ENCODE results near the gene BICRAL. TPM values are rescaled to one million over a fixed set of nuclear protein-coding genes. Genes with fewer than 3 reads are reported as not detected.
"Not testable (repeated sequence)": the region's sequence is repeated elsewhere in the genome, so short reads cannot be mapped to it uniquely, and the experiment has no call there.

Gene BICRAL
- total RNA-seq, 1 donor from 2014 or later = 25.5 TPM

DNA sequence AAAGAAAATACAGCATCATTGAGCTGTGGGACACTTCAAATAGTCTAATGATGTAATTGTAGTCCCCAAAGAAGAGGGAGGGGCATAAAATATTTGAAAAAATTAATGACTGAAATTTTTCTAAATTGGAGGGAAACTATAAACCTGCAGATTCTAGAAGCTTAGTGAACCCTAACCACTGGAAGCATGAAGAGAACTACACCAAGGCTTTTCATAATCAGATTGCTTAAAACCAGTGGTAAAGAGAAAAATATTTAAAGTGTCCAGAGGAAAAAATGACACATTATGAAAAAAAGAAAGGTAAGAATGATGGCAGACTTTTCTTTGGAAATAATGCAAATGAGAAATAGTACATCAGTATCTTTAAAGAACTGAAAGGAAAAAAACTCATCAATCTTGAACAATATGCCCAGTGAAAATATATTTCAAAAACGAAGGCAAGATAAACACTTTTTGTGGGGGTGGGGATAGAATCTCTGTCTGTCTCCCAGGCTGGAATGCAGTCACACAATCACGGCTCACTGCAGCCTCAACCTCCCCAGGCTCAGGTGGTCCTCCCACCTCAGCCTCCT is 31.3 kb downstream of the BICRAL start:
- no peak for ATAC-seq (ENCODE audit: low read depth)
- TF ChIP-seq, protein P1, sequence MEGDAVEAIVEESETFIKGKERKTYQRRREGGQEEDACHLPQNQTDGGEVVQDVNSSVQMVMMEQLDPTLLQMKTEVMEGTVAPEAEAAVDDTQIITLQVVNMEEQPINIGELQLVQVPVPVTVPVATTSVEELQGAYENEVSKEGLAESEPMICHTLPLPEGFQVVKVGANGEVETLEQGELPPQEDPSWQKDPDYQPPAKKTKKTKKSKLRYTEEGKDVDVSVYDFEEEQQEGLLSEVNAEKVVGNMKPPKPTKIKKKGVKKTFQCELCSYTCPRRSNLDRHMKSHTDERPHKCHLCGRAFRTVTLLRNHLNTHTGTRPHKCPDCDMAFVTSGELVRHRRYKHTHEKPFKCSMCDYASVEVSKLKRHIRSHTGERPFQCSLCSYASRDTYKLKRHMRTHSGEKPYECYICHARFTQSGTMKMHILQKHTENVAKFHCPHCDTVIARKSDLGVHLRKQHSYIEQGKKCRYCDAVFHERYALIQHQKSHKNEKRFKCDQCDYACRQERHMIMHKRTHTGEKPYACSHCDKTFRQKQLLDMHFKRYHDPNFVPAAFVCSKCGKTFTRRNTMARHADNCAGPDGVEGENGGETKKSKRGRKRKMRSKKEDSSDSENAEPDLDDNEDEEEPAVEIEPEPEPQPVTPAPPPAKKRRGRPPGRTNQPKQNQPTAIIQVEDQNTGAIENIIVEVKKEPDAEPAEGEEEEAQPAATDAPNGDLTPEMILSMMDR (IDR thresholded peaks at IDR 0.05) = no peak
- CTCF ChIA-PET = no interaction called here
- no peak for DNase-seq
- Mint-ChIP-seq H3K4me3 (no peak overlapping the region), H3K27me3 (no peaks in the 10 kb centered on the region), H3K9me3 (no peaks in the 10 kb centered on the region), H3K27ac (no peak overlapping the region), H3K4me1 (peaks cover 2% of the 10 kb centered on the region), H3K36me3 (ENCODE audit: low read depth) (peaks cover 22% of the 10 kb centered on the region)
- intact Hi-C loops (cut with micrococcal nuclease) = no loop called here
- POLR2A ChIA-PET = interaction anchor here (0.5 to 0.6 kb wide), 2 partner anchors 31 to 392 kb away, joined by 3 to 5 read pairs; partner anchors contain the start of gene BICRAL

DNA sequence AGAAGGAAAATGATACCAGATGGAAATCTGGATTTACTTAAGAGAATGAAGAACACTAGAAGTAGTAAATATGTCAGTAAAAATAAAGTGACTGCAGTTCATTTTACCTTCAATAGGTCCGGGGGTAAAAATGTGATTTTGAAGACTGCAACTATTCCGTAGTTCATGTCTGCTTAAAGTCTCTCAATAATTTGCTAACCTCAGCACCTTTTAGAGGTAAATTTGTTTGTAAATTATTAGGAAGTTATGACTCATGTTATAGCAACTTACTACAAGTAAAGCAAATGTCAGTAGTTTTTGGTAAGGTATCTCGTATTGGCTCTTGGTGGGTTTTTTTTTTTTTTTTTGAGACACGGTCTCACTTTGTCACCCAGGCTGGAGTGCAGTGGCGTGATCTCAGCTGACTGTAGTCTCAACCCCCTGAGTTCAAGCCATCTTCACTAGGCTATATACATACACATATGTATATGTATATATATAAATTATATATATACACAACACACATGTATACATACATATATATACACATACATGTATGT is 32.1 kb downstream of the BICRAL start:
- TF ChIP-seq, protein P1 (IDR thresholded peaks at IDR 0.05) = no peak
- DNase-seq (no peak), ATAC-seq (ENCODE audit: low read depth) (no peak)
- Mint-ChIP-seq H3K9me3 (no peaks in the 10 kb centered on the region), H3K4me3 (no peak overlapping the region), H3K4me1 (peaks cover 6% of the 10 kb centered on the region), H3K36me3 (ENCODE audit: low read depth) (peaks cover 17% of the 10 kb centered on the region), H3K27ac (peak overlapping the region; percentile 30), H3K27me3 (no peaks in the 10 kb centered on the region)
- intact Hi-C loops (cut with micrococcal nuclease) = no loop called here
- ChIA-PET CTCF (no interaction called here), POLR2A (no interaction called here)

DNA sequence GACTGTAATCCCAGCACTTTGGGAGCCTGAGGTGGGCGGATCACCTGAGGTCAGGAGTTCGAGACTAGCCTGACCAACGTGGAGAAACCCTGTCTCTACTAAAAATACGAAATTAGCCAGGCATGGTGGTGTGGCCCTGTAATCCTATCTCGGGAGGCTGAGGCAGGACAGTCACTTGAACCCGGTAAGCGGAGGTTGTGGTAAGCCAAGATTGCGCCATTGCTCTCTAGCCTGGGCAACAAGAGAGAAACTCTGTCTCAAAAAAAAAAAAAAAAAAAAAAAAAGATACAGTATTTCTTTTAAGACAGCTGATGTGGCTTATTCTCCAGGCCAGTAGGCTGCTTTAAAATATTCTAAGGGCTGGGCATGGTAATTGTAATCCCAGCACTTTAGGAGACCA is 33.9 kb downstream of the BICRAL start:
- H3K4me1 Mint-ChIP-seq = peaks cover 19% of the 10 kb centered on the region
- CTCF ChIA-PET; H3K9me3 Mint-ChIP-seq; H3K27me3 Mint-ChIP-seq; intact Hi-C loops (cut with micrococcal nuclease); ATAC-seq (ENCODE audit: low read depth); DNase-seq; H3K4me3 Mint-ChIP-seq; H3K27ac Mint-ChIP-seq: not testable (repeated sequence)
- peaks cover 15% of the 10 kb centered on the region for H3K36me3 Mint-ChIP-seq (ENCODE audit: low read depth)
- POLR2A ChIA-PET = interaction anchor here (0.7 kb wide), 2 partner anchors 69 to 359 kb away, joined by 3 to 9 read pairs; no protein-coding TSS in a partner anchor

DNA sequence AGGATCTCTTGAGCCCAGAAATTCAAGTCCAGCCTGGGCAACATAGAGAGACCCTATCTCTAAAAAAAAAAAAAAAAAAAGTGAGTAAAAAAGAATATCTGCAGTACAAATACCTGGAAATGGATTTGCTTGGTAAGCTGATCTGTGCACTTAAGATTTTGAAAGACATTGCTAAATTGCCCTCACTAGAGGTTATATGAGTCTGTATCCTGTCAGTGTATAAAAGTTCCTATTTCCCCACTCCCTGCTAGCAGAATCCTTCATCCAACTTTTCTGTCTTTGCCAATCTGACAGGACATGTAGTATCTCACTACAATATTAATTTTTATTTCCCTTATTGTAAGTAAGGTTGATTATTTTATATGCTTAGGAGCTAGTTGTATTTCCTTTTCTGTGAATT is 36.1 kb downstream of the BICRAL start:
- peaks cover 31% of the 10 kb centered on the region for H3K4me1 Mint-ChIP-seq
- TF ChIP-seq, protein P1 (IDR thresholded peaks at IDR 0.05) = no peak
- POLR2A ChIA-PET = interaction anchor here (0.6 to 1.5 kb wide), 6 partner anchors 28 to 402 kb away, joined by 3 to 9 read pairs (median 4); partner anchors contain the start of gene CUL7
- no peak overlapping the region for H3K27ac Mint-ChIP-seq
- H3K9me3 Mint-ChIP-seq = no peaks in the 10 kb centered on the region
- CTCF ChIA-PET = interaction anchor here (1.2 kb wide), 1 partner anchor 156 kb away, joined by 3 read pairs; no protein-coding TSS in a partner anchor
- no peaks in the 10 kb centered on the region for H3K27me3 Mint-ChIP-seq
- peaks cover 11% of the 10 kb centered on the region for H3K36me3 Mint-ChIP-seq (ENCODE audit: low read depth)
- no peak for ATAC-seq (ENCODE audit: low read depth)
- no peak for DNase-seq
- no peak overlapping the region for H3K4me3 Mint-ChIP-seq
- intact Hi-C loops (cut with micrococcal nuclease) = no loop called here

DNA sequence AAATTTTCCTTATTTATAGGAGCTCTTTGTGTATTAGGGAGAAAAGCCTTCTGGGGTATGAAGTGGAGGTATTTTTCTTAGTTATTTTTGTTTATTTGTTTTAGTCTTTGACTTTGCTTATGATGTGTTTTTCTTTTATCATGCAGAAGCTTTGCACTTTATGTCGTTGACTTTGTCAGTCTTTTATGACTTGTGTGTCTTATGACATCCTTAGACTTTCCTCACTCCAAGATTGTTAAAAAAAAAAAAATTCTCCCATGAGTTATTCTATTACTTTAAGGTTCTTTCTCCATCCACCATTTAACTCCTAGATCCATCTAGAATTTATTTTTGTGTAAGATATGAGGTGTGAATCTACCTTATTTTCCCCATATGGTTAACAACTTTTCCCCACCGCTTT is 36.6 kb downstream of the BICRAL start:
- Mint-ChIP-seq H3K4me3 (no peak overlapping the region), H3K9me3 (no peaks in the 10 kb centered on the region), H3K27me3 (no peaks in the 10 kb centered on the region), H3K36me3 (ENCODE audit: low read depth) (peaks cover 11% of the 10 kb centered on the region), H3K27ac (peak overlapping the region; percentile 37), H3K4me1 (peaks cover 29% of the 10 kb centered on the region)
- TF ChIP-seq, protein P1 (IDR thresholded peaks at IDR 0.05) = no peak
- no peak for DNase-seq
- intact Hi-C loops (cut with micrococcal nuclease) = no loop called here
- ATAC-seq (ENCODE audit: low read depth) = no peak
- CTCF ChIA-PET = interaction anchor here (1.2 kb wide), 1 partner anchor 157 kb away, joined by 3 read pairs; no protein-coding TSS in a partner anchor
- POLR2A ChIA-PET = interaction anchor here (0.5 to 1.5 kb wide), 7 partner anchors 34 to 932 kb away, joined by 3 to 9 read pairs (median 3); partner anchors contain the start of gene CUL7

All from activated B cell treated with CpG ODN at 0.5 μM for 24 hours (primary cell).